GM21526 (cell line): ENCODE measurements around the gene GUCY1B1.
"Not testable (repeated sequence)": the region's sequence is repeated elsewhere in the genome, so short reads cannot be mapped to it uniquely, and the experiment has no call there.

Source experiments
- ATAC-seq: cut with Tn5 transposase; IDR thresholded peaks from one replicate; pipeline ENCODE4 v1.9.1; 2021; ENCODE audit warnings: moderate library complexity; ENCODE audit not compliant: unreplicated experiment, low FRiP score

GUCY1B1 gene

GRCh38 chr4:155795991-155796390, 37.2 kb downstream of the GUCY1B1 start:
- peak; percentile 92 for ATAC-seq

GRCh38 chr4:155797581-155797980, 38.8 kb downstream of the GUCY1B1 start:
- ATAC-seq = not testable (repeated sequence)

GRCh38 chr4:155799116-155799793, 40.4 kb downstream of the GUCY1B1 start:
- no peak for ATAC-seq

GRCh38 chr4:155799794-155800123, 40.9 kb downstream of the GUCY1B1 start:
- ATAC-seq = no peak

GRCh38 chr4:155800685-155801343, 42.0 kb downstream of the GUCY1B1 start:
- no peak for ATAC-seq

DNA sequence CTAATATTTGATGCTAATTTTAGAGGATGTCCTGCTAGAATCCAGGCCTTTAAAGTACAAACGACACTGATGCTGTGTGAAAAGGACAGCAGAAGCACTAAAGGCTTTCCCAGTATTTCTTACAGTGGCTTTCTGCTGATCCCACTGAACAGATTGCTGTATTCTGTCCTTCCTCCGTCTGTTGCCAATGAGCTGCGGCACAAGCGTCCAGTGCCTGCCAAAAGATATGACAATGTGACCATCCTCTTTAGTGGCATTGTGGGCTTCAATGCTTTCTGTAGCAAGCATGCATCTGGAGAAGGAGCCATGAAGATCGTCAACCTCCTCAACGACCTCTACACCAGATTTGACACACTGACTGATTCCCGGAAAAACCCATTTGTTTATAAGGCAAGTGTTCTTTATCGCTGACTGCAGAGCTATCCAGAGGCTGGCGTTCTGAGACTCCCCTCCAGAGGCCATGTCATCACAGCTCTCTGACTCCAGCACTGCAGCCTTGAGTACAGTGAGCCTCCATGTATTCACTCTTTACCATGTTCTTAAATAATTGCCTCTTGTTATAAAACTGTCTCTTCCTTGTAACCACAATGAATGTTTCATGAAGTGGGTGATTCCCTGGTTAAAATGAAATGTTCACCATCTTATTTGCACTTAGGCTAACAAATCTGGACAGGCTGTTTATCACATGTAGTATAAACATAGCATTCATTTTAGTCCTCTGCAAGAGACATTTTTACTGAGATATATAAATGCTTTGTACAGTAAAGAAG, 43.6 kb downstream of the GUCY1B1 start:
- ATAC-seq = no peak

GRCh38 chr4:155805016-155805415, 46.2 kb downstream of the GUCY1B1 start:
- ATAC-seq = no peak

DNA sequence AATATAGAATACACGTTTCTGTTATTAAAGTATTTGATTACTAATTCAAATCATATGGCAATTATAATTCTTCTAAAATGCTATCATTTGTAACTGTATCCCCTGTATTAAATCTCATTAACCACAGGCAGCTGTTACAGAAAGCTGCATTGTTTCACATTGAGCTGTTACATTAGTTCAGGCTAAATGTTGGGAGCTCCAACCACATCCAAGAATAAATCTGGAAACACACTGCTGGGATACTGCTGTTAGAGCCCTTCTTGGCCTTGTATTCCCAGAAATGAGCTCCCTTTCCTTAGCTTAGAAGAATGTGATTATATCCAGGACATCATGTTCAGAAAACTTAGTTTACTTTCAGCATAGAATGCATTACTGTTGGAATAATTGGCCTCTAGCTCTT, 48.2 kb downstream of the GUCY1B1 start:
- no peak for ATAC-seq

- peak; percentile 99 for ATAC-seq
Observed at GRCh38 chr4:155809835-155810234, 51.0 kb downstream of the GUCY1B1 start.

DNA sequence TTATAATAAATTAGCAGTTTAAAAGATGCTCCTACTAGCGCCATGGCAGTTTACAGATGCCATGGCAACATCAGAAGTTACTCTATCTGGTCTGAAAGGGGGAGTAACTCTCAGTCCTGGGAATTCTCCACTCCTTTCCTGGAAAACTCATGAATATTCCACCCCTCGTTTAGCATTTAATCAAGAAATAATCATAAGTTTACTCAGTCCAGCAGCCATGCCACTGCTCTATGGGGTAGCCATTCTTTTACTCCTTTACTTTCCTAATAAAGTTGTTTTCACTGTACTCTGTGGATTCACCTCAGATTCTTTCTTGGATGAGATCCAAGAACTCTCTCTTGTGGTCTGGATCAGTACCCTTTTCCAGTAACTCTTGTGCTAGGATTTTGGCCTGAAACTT, 52.3 kb downstream of the GUCY1B1 start:
- ATAC-seq = no peak

- no peak for ATAC-seq
Observed at GRCh38 chr4:155818639-155819038, 59.8 kb downstream of the GUCY1B1 start.

DNA sequence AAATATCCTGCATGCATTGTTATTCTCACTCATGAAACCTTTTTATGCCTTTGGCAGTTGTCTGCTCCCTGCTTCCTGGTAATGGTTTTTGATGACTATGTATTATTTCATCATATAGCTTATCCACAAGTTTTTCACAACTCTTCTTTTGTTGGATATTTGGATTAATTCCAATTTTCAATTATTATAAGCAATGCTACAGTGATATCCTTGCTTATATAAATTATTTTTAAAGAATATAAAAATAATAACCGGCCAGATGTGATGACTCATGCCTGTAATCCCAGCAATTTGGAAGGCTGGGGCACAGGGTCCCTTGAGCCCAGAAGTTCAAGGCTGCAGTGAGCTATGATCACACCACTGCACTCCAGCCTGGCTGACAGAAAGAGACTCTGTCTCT, 60.2 kb downstream of the GUCY1B1 start:
- no peak for ATAC-seq

DNA sequence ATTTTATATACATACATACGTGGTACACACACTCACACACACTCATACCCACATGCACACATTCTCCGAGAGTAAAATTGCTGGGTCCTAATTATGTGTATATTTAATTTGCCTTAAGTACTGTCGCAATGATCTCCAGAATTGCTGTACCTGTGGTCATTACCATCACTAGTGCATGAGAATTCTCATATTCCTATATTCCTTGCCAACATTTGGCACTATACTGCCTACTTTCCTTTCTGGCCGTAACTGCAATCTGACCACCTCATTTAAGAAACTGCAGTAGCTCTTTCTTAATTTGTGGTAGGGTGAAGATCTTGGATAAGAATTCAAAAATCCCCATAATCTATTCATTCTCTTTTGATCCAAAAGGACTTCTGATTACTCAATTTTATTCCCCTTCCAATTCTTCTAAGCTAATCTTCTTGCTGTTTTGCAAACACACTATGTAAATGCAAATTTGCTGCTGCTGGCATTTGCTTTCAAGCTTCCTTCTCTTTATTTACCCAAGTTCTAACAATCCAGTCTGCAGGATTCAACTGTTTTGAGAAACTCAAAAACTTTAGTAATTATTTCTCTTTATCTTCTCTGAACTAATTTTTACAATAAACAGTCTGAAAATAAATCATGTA, 62.2 kb downstream of the GUCY1B1 start:
- ATAC-seq = no peak

DNA sequence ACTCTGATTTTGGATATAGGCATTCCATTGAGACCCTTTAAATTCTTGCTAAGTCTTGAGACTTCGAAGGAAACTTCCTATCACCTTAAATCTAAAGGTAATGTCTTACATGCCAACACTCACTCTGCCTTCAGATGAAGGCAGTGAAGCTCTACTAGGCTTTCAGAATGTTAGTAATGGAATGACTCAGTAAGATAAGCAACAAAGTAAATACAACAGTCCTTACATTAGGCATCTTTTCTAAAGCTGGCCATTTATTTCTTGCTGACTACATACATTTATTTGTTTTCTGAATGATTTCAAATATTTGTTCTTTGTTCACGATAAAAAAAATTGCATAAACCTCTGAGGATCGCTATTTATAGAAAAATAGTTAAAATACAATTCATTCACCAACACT, 63.8 kb downstream of the GUCY1B1 start:
- ATAC-seq = no peak

DNA sequence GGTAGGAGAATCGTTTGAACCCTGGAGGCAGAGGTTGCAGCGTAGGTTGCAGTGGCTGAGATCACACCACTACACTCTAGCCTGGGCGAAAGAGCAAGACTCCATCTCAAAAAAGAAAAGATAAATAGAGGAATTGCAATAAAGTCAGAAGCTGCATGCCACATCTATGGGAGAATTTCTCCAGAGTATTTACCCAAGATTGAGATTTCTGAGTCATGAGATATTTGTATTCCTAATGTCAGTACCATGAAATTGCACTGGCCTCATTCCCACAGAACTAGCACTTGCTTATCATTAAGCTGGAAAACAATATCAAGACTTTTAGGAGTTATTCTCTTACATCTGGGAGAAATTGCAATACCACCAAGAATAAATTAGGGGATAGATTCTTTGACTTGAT, 69.8 kb downstream of the GUCY1B1 start:
- no peak for ATAC-seq

DNA sequence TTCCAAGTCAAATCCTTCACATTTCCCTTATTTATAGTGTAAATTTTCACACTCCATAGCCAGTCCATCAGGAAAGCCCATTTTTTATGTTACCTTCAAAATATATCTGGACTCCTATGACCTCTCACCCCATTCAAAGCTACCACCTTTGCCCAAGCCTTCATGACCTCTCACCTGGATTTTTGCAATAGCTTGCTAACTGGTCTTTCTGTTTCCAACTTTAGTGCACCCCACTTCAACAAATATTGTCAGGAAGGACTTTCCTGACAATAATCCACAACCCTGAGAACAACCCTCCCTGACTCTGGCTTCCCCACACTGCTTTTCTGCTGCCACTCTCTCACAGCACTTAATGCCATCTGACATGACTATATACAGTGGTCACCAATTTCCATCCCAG, 73.8 kb downstream of the GUCY1B1 start:
- no peak for ATAC-seq

DNA sequence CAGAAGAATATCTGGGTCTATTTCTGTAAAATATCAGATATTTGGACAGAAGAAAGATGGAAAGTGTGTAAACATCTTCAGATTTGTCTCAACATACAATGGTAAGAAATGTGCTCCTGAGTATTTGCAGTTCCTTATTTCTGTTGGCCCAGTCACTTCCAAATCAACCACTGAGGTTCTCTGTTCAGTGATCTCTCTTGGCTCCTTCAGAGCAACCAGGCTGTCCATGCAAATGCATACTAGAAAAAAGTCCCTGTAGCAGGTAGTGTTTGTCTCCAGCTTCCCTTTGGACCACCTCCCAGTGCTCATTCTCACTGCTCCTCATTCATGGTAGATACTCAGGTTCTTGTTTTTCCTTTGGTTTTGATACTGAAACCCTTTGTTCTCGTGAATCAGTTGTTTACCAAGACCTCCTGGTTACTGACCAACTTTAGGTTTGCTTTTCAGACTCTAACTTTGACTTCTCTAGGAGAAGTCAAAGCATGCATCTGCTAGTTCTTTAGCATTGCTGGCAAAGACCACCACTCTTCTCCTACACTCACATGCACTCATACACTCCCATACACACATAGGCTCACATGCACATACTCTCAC, 78.5 kb downstream of the GUCY1B1 start:
- no peak for ATAC-seq

GRCh38 chr4:155842080-155842479, 83.3 kb downstream of the GUCY1B1 start:
- ATAC-seq = no peak

DNA sequence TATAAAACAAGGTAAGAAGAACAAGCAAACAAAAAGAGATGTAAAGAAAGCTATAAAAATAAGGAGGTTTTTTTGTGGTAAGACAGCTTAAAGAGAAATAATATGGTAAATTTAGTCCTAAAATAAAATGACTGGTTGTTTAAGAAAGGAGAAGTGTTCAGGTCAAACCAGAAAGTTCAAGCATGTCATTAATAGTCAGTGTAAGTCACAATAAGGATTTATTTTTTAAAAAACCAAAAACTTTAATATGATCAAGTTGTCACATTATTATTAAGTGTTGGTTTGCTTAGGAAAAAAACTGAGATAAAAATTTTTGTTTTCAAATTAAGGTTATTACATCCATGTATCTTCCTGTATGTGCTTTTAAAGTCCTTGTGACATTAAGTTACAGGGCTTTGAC, 88.1 kb downstream of the GUCY1B1 start:
- ATAC-seq = no peak

DNA sequence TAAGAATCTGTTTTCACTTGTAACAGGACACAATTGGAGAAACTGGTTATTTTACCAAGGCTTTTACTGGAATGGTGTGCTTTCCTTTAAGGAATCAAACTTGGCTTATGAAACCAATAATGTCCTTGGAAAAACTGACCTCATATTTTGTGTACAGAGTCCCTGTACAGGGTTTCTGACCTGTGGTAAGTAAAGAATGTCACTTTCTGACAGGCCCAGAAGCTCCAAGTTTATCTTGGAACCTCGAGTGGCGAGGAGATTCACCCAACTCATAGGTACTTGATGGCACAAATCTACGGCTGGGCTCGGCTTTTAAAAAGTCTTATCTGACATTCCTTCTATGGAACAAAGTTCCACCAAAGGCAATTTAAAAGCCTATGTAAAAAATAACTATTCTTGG, 90.2 kb downstream of the GUCY1B1 start:
- no peak for ATAC-seq

DNA sequence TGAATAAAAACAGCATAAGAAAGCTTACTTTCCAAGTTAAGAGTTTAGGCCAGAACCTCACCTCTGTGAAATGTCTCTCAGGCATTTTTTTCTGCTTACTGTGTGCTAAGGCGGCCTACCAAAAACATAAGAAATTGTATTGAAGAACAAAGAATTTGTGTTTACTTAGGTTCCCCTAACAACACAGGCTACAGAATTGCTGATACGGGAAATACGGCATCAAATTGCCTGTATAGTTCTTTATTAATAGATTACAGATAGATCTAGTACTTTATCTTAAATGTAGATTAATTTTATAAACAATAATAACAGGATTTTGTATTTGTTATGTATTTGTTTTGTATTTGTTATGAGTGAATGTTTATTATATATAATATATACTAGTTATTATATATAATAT, 94.4 kb downstream of the GUCY1B1 start:
- ATAC-seq = no peak
